Osteocyte (in vitro differentiated cells): Measurements from ENCODE around the gene PCAT7. TPM values are rescaled to one million over a fixed set of nuclear protein-coding genes. Genes with fewer than 3 reads are reported as not detected.
"Not testable (repeated sequence)": the region's sequence is repeated elsewhere in the genome, so short reads cannot be mapped to it uniquely, and the experiment has no call there.

Source experiments
- DNase-seq: peaks from one replicate; pipeline ENCODE4 v3.0.0; 2021; ENCODE audit warnings: mixed read lengths; ENCODE audit not compliant: unreplicated experiment; ENCODE audit errors: extremely low spot score
- H3K27ac Mint-ChIP-seq: one replicate; pipeline ENCODE4 v1.8.0; 2021; ENCODE audit warnings: mild to moderate bottlenecking, mixed read lengths; ENCODE audit not compliant: unreplicated experiment
- H3K27me3 Mint-ChIP-seq: one replicate; pipeline ENCODE4 v1.8.0; 2021; ENCODE audit warnings: mixed read lengths; ENCODE audit not compliant: unreplicated experiment
- H3K36me3 Mint-ChIP-seq: one replicate; pipeline ENCODE4 v1.8.0; 2021; ENCODE audit warnings: mixed read lengths; ENCODE audit not compliant: unreplicated experiment
- H3K4me1 Mint-ChIP-seq: one replicate; pipeline ENCODE4 v1.8.0; 2021; ENCODE audit warnings: mixed read lengths; ENCODE audit not compliant: unreplicated experiment
- H3K4me3 Mint-ChIP-seq: one replicate; pipeline ENCODE4 v1.8.0; 2021; ENCODE audit warnings: mild to moderate bottlenecking, moderate library complexity, mixed read lengths; ENCODE audit not compliant: unreplicated experiment
- H3K9me3 Mint-ChIP-seq: one replicate; pipeline ENCODE4 v1.8.0; 2021; ENCODE audit warnings: mixed read lengths; ENCODE audit not compliant: unreplicated experiment
- CTCF ChIP-seq: fragments of 200-600 bp; sonication (generic); IDR thresholded peaks from 2 replicates; pipeline ENCODE4 v1.5.0; 2021; ENCODE audit warnings: antibody characterized with exemption, mild to moderate bottlenecking, moderate library complexity
- total RNA-seq: library from RNA; stranded (reverse); gene quantifications from 2 replicates; pipeline ENCODE4 v1.2.1, GENCODE V29; 2021

PCAT7 gene
- total RNA-seq, 1 donor from 2014 or later = 14.6 TPM

DNA sequence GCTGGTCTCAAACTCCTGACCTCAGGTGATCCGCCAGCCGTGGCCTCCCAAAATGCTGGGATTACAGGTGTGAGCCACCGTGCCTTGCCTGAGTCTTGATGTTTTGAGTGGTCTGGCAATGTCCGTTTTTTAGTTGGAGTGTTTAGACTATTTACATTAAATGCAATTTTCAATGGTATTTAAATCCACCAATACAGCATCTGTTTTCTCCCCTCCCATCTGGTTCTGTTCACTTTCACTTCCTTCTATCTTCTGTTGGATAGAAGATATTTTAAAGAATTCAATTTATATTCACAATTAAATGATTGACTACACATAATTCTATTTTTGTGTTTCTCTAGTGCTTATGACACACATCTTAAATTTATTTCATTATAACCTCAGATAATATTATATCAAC, 26.0 kb upstream of the PCAT7 start:
- H3K36me3 Mint-ChIP-seq = no peaks in the 10 kb centered on the region
- DNase-seq = no peak
- no peaks in the 10 kb centered on the region for H3K9me3 Mint-ChIP-seq
- H3K27ac Mint-ChIP-seq = no peak overlapping the region
- H3K4me3 Mint-ChIP-seq = no peak overlapping the region
- TF ChIP-seq CTCF = no peak
- no peaks in the 10 kb centered on the region for H3K27me3 Mint-ChIP-seq
- H3K4me1 Mint-ChIP-seq = no peaks in the 10 kb centered on the region

DNA sequence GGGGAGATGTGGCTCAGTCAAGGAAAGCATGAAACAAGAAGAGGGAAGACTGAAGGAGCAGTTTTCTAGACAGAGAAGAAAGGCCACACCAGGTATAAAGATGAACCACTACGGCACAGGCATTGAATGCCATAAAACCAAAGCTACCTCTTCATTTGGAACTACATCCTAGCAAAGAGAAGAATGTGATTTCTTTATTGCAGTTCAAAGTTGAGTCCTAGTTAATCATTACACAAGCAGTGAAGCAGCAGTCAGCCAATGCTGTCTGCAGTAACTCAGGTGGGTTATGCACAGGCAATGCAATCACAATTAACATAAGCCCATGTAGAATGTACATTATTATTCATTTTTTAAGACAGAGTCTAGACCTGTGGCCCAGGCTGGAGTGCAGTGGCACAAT, 21.7 kb upstream of the PCAT7 start:
- no peak overlapping the region for H3K4me3 Mint-ChIP-seq
- no peaks in the 10 kb centered on the region for H3K27me3 Mint-ChIP-seq
- TF ChIP-seq CTCF = no peak
- H3K36me3 Mint-ChIP-seq = no peaks in the 10 kb centered on the region
- H3K4me1 Mint-ChIP-seq = no peaks in the 10 kb centered on the region
- H3K9me3 Mint-ChIP-seq = no peaks in the 10 kb centered on the region
- no peak overlapping the region for H3K27ac Mint-ChIP-seq
- DNase-seq = no peak

GRCh38 chr9:94533601-94534000, 21.3 kb upstream of the PCAT7 start:
- no peaks in the 10 kb centered on the region for H3K36me3 Mint-ChIP-seq
- H3K27me3 Mint-ChIP-seq = no peaks in the 10 kb centered on the region
- no peak for DNase-seq
- no peak overlapping the region for H3K4me3 Mint-ChIP-seq
- H3K27ac Mint-ChIP-seq = no peak overlapping the region
- TF ChIP-seq CTCF = no peak
- H3K4me1 Mint-ChIP-seq = no peaks in the 10 kb centered on the region
- H3K9me3 Mint-ChIP-seq = no peaks in the 10 kb centered on the region

DNA sequence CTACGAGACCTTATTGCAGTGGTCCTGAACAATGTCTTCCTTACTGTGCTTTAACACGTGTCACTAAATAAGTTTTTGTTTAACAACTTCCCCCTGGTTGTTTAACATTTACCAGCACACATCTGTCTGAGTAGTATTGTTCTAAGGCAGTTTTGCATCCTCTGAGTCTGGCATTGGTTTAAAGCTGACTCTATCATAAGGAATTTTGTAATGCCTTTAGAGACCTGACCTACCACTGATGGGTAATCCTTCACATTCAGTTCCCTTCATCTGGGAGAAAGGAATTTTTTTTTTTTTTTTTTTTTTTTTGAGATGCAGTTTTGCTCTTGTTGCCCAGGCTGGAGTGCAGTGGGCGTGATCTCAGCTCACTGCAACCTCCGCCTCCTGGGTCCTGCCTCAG, 20.0 kb upstream of the PCAT7 start:
- Mint-ChIP-seq H3K4me1 (no peaks in the 10 kb centered on the region), H3K27me3 (no peaks in the 10 kb centered on the region), H3K36me3 (no peaks in the 10 kb centered on the region), H3K9me3 (no peaks in the 10 kb centered on the region), H3K4me3 (no peak overlapping the region), H3K27ac (no peak overlapping the region)
- no peak for DNase-seq
- no peak for TF ChIP-seq CTCF

DNA sequence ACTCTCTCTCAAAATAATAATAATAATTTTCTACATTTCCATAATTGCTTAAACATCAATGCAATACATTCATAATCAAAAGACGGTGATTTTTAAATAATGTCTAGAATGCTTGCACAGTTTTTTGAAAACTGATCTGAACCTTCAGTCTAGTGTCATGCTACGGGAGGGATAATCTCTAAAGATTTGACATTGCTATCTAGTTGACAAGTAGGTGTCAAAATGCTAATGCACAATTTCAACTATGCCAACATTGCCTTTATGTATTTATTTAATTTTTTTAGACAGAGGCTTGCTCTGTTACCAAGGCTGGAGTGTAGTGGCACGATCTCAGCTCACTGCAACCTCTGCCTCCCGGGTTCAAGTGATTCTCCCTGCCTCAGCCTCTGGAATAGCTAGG, 16.0 kb upstream of the PCAT7 start:
- no peak for TF ChIP-seq CTCF
- Mint-ChIP-seq H3K36me3 (no peaks in the 10 kb centered on the region), H3K27me3 (no peaks in the 10 kb centered on the region), H3K27ac (no peak overlapping the region), H3K4me1 (no peaks in the 10 kb centered on the region), H3K4me3 (no peak overlapping the region), H3K9me3 (no peaks in the 10 kb centered on the region)
- DNase-seq = no peak

- DNase-seq, H3K4me3 Mint-ChIP-seq, H3K9me3 Mint-ChIP-seq, H3K4me1 Mint-ChIP-seq, H3K27ac Mint-ChIP-seq, H3K36me3 Mint-ChIP-seq, H3K27me3 Mint-ChIP-seq: not testable (repeated sequence)
Observed at GRCh38 chr9:94544335-94544734, 10.5 kb upstream of the PCAT7 start.
